Eye (tissue), 1 donor: ENCODE measurements around the gene NUB1.

ENCODE experiments used
- DNase-seq: peaks from one replicate; pipeline ENCODE4 v3.0.0-alpha.2; 2015

NUB1 gene

GRCh38 chr7:151346470-151346769, 4.8 kb downstream of the NUB1 start:
- no peak for DNase-seq

DNA sequence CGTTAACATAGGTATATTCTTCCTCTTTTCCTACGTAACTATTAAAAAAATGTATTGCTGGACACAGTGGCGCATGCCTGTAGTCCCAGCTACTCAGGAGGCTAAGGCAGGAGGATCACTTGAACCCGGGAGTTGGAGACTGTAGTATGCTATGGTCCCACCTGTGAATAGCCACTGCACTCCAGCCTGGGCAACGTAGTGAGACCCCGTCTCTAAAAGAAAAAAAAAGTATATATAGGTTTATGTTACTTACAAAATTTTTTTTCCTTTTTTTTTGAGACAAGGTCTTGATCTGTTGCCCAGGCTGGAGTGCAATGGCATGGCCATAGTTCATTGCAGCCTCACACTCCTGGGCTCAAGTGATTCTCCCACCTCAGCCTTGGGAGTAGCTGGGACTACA, 5.6 kb downstream of the NUB1 start:
- no peak for DNase-seq

- no peak for DNase-seq
Observed at GRCh38 chr7:151348970-151349369, 7.4 kb downstream of the NUB1 start.

DNA sequence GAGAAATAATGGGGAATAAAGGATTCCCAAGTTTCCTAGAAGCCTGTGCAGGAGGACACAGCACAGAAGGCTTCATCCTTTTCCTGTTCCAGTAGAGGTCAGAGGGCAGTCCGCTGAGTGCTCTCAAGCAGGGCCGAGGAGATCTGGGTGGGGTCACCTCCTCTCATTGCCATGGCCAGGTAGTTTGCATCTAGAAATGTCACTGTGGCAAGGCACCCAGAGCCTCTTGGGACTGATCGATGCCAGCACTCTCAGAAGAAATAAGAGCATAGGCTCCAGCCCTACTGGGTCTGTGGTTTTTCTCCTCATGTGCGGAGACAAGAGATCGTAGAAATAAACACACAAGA, 7.9 kb downstream of the NUB1 start:
- no peak for DNase-seq

DNA sequence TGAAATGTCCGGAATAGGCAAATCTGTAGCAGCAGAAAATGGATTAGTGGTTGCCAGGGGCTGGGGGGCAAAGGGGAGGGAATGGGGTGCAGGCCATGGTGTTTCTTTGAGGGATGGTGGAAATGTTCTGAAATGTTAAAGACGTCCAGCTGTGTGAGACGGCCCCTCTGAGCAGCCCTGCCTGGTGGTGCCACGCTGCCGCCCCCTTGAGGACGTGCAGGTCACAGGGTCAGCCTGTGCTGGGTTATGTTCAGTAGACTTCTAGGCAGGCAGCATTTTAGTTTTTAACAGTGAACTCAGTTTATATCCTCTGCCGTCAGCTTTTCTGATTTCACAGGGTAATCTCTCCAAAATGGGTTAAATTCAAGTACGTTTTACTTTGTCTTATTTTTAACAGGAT, 9.4 kb downstream of the NUB1 start:
- DNase-seq, result no peak

- DNase-seq, result no peak
Observed at GRCh38 chr7:151351967-151352366, 10.4 kb downstream of the NUB1 start.

DNA sequence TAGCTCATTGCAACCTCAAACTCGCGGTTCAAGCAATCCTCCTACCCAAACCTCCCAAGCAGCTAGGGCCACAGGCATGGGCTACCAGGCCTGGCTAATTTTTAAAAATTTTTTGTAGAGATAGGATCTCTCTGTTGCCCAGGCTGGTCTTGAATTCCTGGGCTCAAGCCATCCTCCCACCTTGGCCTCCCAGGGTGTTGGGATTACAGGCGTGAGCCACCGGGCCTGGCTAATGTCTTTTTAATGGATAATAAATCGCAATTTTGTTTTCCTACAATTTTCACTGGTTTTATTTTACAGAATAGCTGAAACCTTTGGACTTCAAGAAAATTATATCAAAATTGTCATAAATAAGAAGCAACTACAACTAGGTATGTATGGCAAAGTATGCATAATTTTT, 10.9 kb downstream of the NUB1 start:
- DNase-seq, result no peak

- no peak for DNase-seq
Observed at GRCh38 chr7:151361193-151361959, 19.8 kb downstream of the NUB1 start.

GRCh38 chr7:151363182-151363581, 21.6 kb downstream of the NUB1 start:
- DNase-seq, result no peak

DNA sequence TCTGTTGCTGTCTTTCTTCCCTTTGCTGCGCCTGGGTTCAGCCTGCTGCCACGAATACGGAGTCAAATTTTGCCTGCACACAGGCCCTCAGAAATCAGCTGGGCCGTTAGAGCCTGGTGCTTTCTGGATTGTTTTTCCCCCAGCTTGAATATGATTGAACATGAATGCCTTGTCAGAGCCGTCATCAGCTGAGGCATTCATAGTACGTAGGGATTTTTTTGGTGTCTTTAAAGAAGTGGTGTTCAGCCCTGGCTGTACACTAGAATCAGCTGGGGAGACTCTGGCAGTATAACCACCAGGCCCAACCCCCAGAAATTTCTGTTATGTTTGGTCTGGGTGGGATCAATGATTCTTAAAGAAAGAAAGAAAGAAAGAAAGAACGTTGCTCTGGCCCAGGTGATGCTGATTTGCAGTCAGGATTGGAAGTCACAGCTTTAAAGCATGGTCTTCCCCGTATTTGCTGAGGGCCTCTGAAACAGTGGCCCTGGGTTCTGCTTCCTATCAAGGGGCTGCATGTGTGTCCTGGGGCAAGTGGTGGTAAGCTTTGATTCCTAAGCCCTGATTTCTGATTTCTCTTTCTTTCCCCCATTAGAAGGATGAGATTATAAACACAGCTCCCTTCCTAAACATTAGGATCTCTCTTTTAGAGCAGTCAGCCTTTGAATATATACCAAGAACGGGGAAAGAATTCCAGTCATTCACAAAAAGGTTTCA, 24.7 kb downstream of the NUB1 start:
- no peak for DNase-seq

DNA sequence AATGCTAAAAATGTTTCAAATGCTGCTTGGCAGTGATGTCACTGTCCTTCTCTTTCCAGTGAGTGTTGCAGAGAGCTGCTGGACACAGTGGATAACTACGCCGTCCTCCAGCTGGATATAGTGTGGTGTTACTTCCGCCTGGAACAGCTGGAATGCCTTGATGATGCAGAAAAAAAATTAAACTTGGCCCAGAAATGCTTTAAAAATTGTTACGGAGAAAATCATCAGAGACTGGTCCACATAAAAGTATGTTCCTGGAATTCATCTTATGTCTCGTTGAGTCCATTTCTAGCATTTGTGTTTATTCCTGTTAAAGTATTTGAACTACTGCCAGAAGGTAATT, 25.2 kb downstream of the NUB1 start:
- peak; percentile 37 for DNase-seq

- no peak for DNase-seq
Observed at GRCh38 chr7:151367284-151367683, 25.7 kb downstream of the NUB1 start.

DNA sequence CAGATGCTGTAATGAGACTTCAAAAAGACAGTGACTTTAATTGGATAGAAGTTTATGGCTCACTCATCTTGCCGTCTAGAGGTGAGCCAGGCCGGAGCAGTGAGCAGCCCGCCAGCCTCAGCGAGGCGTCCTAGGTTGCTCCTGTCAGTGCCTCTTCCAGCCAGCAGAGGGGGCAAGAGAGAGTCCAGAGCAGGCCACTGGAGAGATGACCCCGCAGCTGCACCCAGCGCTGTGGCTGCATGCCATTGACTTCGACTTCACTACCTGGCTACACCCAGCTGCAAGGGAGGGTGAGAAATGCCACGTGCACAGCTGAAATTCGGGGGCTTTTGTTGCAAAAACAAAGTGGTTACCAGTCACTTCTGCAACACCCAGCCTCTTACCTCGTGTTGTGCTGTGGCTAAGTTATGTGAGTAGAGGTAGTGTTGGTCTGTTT, 26.5 kb downstream of the NUB1 start:
- peak; percentile 94 for DNase-seq

- DNase-seq, result no peak
Observed at GRCh38 chr7:151371266-151371665, 29.7 kb downstream of the NUB1 start.

DNA sequence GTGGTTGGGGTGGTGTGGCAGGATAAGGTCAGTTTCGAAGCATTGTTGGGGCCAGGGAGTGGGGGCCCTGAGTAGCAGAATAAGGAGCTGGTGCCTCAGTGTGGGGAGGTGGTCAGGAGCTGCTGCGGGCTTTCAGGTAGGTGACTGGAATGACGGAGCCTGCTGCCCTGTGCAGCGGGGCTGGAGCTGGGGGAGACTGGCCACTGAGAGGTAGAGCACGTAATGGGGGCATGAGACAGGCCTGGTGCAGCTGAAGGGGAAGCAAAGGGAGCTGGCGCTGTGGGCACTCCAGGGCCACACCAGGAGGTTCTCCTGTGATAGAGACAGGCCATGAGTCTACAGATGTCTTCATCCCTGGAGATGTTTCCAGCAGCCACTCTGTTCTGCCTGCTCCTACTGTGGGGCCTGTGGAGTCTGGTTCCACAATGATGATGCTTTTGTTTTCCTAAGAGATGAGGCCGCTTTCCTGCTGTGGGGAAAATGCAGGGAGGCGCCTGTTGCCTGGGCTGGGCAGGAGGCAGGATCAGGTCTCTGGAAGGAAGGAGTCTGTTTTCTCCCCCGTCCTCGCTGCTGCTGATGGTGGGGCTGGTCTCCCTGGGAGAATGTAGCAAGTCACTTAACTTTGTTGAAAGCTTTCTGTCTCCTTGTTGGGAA, 31.1 kb downstream of the NUB1 start:
- DNase-seq, result no peak

DNA sequence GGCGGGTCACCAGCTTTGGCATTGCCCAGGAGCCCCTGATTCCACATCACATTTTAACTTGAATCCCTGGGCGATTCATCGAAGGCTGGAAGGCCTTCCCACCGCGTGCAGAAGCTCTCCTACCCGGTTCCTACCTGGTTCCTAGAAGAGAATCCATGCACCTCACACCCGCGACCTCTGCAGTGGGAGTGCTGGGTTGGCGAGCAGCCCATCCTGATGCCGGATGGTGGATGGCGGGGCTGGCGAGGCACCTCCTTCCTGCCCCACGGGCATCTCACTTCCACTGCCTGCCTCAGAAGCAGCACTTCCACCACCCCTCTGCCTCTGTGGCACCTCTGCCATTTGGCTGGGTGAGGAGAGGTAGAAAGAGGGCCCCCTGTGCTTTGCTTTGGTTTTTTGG, 32.0 kb downstream of the NUB1 start:
- no peak for DNase-seq

DNA sequence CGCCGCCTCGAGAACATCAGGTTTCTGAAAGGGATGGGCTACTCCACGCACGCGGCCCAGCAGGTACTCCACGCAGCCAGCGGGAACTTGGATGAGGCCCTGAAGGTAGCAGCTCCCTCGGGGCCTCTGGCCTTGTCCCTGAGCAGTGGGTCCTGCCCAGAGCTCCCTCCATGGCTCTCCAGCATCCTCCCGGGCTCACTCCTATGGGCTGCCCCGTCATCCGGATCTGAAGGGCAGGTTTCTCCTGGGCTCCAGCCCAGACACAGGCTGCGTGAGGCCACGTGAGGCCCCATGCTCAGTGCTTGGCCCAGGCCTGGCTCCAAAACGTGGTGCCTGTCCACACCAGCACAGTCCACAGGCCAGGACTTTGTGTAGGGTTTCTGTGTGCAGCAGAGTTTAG, 32.5 kb downstream of the NUB1 start:
- DNase-seq, result no peak

DNA sequence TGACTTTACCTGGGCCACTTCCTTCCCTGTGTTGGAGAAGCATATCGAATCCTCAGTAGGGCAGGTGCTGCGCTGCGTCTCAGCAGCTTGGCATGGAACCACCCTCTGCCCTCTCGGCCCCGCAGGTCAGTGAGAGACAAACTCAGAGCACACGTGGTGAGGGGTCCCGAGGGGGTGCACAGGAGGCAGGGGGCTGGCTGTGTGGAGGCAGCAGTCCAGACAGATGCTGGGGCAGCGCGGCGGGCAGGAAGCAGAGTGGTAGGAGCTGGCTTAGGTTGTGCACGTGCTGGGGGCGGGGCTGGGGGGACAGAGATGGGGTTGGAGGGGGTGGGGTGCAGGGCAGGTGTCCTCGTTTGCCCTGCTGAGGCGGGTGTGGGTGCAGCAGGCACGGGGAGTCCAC, 33.1 kb downstream of the NUB1 start:
- no peak for DNase-seq

- DNase-seq, result no peak
Observed at GRCh38 chr7:151375530-151376217, 34.1 kb downstream of the NUB1 start.

- no peak for DNase-seq
Observed at GRCh38 chr7:151376218-151376902, 34.7 kb downstream of the NUB1 start.

GRCh38 chr7:151377406-151377805, 35.8 kb downstream of the NUB1 start:
- DNase-seq, result no peak

- DNase-seq, result no peak
Observed at GRCh38 chr7:151378011-151378410, 36.4 kb downstream of the NUB1 start.

DNA sequence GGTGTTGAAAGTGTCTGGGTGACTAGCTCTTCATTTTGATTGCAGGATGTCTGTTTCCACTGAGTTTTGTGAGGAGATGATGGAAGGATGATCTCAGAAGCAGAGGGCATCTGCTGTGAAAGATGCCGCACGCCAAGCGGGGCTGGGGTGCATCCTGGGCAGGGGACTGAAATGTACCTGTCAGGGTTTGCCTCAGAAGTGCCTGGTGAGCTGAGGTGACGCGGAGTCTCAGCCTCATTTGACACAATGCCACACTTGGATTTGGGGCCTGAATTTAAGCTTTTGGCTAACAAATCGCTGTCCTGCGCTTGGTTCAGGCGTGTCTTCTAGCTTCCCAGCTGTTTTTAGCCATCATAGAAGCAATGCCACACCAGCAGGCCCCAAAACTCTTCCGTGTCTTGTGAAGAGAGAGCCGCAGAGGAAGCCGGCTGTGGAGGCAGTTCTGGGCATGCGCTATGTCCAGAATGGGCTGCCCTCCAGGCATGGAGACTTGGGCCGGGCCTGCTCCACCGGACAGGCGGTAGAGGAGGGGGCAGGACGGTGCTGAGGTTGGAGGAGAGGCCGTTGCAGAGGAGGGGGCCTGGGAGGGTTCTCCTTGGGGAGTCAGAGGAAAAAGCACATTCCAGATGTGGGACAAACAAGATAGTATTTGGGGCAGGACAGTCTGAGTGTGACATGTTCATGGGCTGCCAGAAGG, 37.0 kb downstream of the NUB1 start:
- no peak for DNase-seq
